CD14-positive monocyte (primary cell): ENCODE results near the gene SFRP5. TPM values are rescaled to one million over a fixed set of nuclear protein-coding genes. Genes with fewer than 3 reads are reported as not detected.

Experiments
- DNase-seq, 3 donors: peaks; one replicate each; pipeline ENCODE4 v3.0.0-alpha.2; 2011 to 2022
- H2AFZ ChIP-seq: 2 replicates; pipeline ENCODE4 v1.6.0; 2012; ENCODE audit warnings: mild to moderate bottlenecking, low read depth, low read length, inconsistent platforms; ENCODE audit not compliant: insufficient read depth, poor library complexity, severe bottlenecking
- H3K27ac ChIP-seq, 2 donors: 1 replicate in 1 of 2; 2 replicates in 1 of 2; pipeline ENCODE4 v1.5.1; 2012 to 2013; ENCODE audit warnings: low read length in 2 of 2, control low read depth in 1 of 2, inconsistent platforms in 1 of 2, low read depth in 1 of 2, mild to moderate bottlenecking in 1 of 2
- H3K27me3 ChIP-seq, 2 donors: one replicate each; pipeline versions ENCODE4 v1.6.0 to v1.6.1; 2011 to 2013; ENCODE audit warnings: low read length in 2 of 2; ENCODE audit not compliant: control insufficient read depth in 2 of 2, insufficient read depth in 2 of 2
- H3K36me3 ChIP-seq, 2 donors: replicated peaks in 1 of 2; 1 replicate in 1 of 2; 2 replicates in 1 of 2; pipeline versions ENCODE4 v1.5.1 to v1.6.1; 2012 to 2013; ENCODE audit warnings: low read length in 2 of 2, control low read depth in 1 of 2, inconsistent platforms in 1 of 2, mild to moderate bottlenecking in 1 of 2; ENCODE audit not compliant: insufficient read depth in 2 of 2, control insufficient read depth in 1 of 2
- H3K4me1 ChIP-seq, 2 donors: 1 replicate in 1 of 2; 2 replicates in 1 of 2; pipeline versions ENCODE4 v1.5.1 to v1.6.1; 2012 to 2013; ENCODE audit warnings: low read length in 2 of 2, control low read depth in 1 of 2, inconsistent platforms in 1 of 2, mild to moderate bottlenecking in 1 of 2, moderate library complexity in 1 of 2; ENCODE audit not compliant: insufficient read depth in 2 of 2, control insufficient read depth in 1 of 2
- H3K4me2 ChIP-seq: replicated peaks from 2 replicates; pipeline ENCODE3; 2012; ENCODE audit warnings: low read length, moderate library complexity, mild to moderate bottlenecking; ENCODE audit not compliant: poor library complexity, severe bottlenecking; ENCODE audit errors: extremely low read depth
- H3K4me3 ChIP-seq, 3 experiments: fragments of 200-600 bp in 1 of 3; sonication (generic) in 1 of 3; replicated peaks in 1 of 3; 1 replicate in 2 of 3; 2 replicates in 1 of 3; pipeline ENCODE4 v1.5.1; 2011 to 2013; ENCODE audit warnings: low read length in 3 of 3, mild to moderate bottlenecking in 3 of 3, control low read depth in 2 of 3, low read depth in 2 of 3, inconsistent platforms in 1 of 3, moderate library complexity in 1 of 3
- H3K79me2 ChIP-seq: 2 replicates; pipeline ENCODE4 v1.6.0; 2012; ENCODE audit warnings: mild to moderate bottlenecking, control low read depth, inconsistent platforms, low read length, moderate library complexity; ENCODE audit not compliant: insufficient read depth
- H3K9ac ChIP-seq: 2 replicates; pipeline ENCODE4 v1.6.0; 2017; ENCODE audit warnings: low read length, mild to moderate bottlenecking; ENCODE audit not compliant: insufficient read depth, poor library complexity, severe bottlenecking
- H3K9me3 ChIP-seq, 2 donors: replicated peaks in 1 of 2; 1 replicate in 1 of 2; 2 replicates in 1 of 2; pipeline versions ENCODE4 v1.5.1 to v1.6.1; 2012 to 2013; ENCODE audit warnings: low read length in 2 of 2, control low read depth in 1 of 2; ENCODE audit not compliant: control insufficient read depth in 1 of 2, insufficient read depth in 1 of 2
- H4K20me1 ChIP-seq: 2 replicates; pipeline ENCODE4 v1.6.0; 2012; ENCODE audit warnings: mild to moderate bottlenecking, low read length, control low read depth, moderate library complexity; ENCODE audit not compliant: insufficient read depth
- H3K27ac Mint-ChIP-seq, 7 donors: one replicate each; pipeline ENCODE4 v1.8.0; 2020; ENCODE audit warnings: mild to moderate bottlenecking in 7 of 7, mixed read lengths in 7 of 7, moderate library complexity in 6 of 7, inconsistent platforms in 2 of 7
- H3K27me3 Mint-ChIP-seq, 3 donors: one replicate each; pipeline ENCODE4 v1.8.0; 2021 to 2022; ENCODE audit warnings: low read depth in 3 of 3, mild to moderate bottlenecking in 3 of 3, mixed read lengths in 3 of 3, moderate library complexity in 3 of 3, inconsistent platforms in 1 of 3
- H3K36me3 Mint-ChIP-seq, 2 donors: one replicate each; pipeline ENCODE4 v1.8.0; 2020; ENCODE audit warnings: mixed read lengths in 2 of 2, inconsistent platforms in 1 of 2, mild to moderate bottlenecking in 1 of 2
- H3K4me1 Mint-ChIP-seq: one replicate; pipeline ENCODE4 v1.8.0; 2020; ENCODE audit warnings: mild to moderate bottlenecking, mixed read lengths
- H3K4me3 Mint-ChIP-seq, 2 donors: one replicate each; pipeline ENCODE4 v1.8.0; 2020; ENCODE audit warnings: mild to moderate bottlenecking in 2 of 2, mixed read lengths in 2 of 2, moderate library complexity in 1 of 2
- H3K9me3 Mint-ChIP-seq, 7 donors: one replicate each; pipeline ENCODE4 v1.8.0; 2020 to 2022; ENCODE audit warnings: mixed read lengths in 7 of 7, mild to moderate bottlenecking in 6 of 7, moderate library complexity in 6 of 7, inconsistent platforms in 2 of 7
- CTCF ChIP-seq: fragments of 200-600 bp; IDR thresholded peaks from one replicate; pipeline ENCODE4 v1.8.0; 2022; ENCODE audit warnings: antibody characterized with exemption, mild to moderate bottlenecking
- WGBS: methylation state at CpG from one replicate; pipeline ENCODE4 v1.1.5; 2013; ENCODE audit warnings: missing lambda C conversion rate; ENCODE audit not compliant: insufficient coverage; 5-methylcytosine and 5-hydroxymethylcytosine counted together
- intact Hi-C, 2 donors: fragments of 100-400 bp; cut with micrococcal nuclease; formaldehyde crosslinking; loops; one replicate each; pipeline versions ENCODE4 v1.15.0 to v1.15.1; 2023
- polyA plus RNA-seq, 3 donors: library from polyadenylated mRNA; depleted of rRNA in 1 of 3; unstranded in 2 of 3; stranded (reverse) in 1 of 3; fragments of 300-500 nt in 2 of 3; fragments of >200 nt in 1 of 3; fragmentation: Illumina TruSeq in 2 of 3; gene quantifications; 1 replicate in 2 of 3; 2 replicates in 1 of 3; pipeline ENCODE4 v1.2.3, GENCODE V29; 2012 to 2021

SFRP5 gene
- polyA plus RNA-seq, 3 donors: not detected

- H2AFZ ChIP-seq: no peak overlapping the region
- H3K27me3 ChIP-seq: no peaks in the 10 kb centered on the region
- no peaks in the 10 kb centered on the region for H3K36me3 ChIP-seq
- Mint-ChIP-seq H3K9me3 (peaks cover 0 to 5% (median 0%) of the 10 kb centered on the region in 7 donors), H3K36me3 (no peaks in the 10 kb centered on the region), H3K4me3 (no peak overlapping the region), H3K4me1 (peaks cover 16% of the 10 kb centered on the region), H3K27ac (peak overlapping the region in 1 of 7 donors; percentile 37), H3K27me3 (peaks cover 0 to 2% (median 2%) of the 10 kb centered on the region in 3 donors)
- H4K20me1 ChIP-seq: no peaks in the 10 kb centered on the region
- H3K9ac ChIP-seq: no peak overlapping the region
- 40% methylated on average over 1 of the region's 5 CpGs for WGBS
- H3K4me1 ChIP-seq: peaks cover 14 to 17% of the 10 kb centered on the region in 2 donors
- intact Hi-C loops: no loop called here
- no peak overlapping the region for H3K4me3 ChIP-seq
- H3K9me3 ChIP-seq: no peaks in the 10 kb centered on the region
- no peaks in the 10 kb centered on the region for H3K79me2 ChIP-seq
- no peak for DNase-seq
- no peak for TF ChIP-seq CTCF
- H3K4me2 ChIP-seq: no peak overlapping the region
- H3K27ac ChIP-seq: no peak overlapping the region
Measured at GRCh38 chr10:97729014-97729413, 42.8 kb downstream of the SFRP5 start.

GRCh38 chr10:97726636-97727178 lies 45.1 kb downstream of the SFRP5 start:
- Mint-ChIP-seq H3K27ac (no peak overlapping the region), H3K36me3 (peaks cover 3 to 4% of the 10 kb centered on the region in 2 donors), H3K4me3 (no peak overlapping the region), H3K27me3 (peaks cover 0 to 2% (median 0%) of the 10 kb centered on the region in 3 donors), H3K4me1 (peaks cover 16% of the 10 kb centered on the region), H3K9me3 (peaks cover 0 to 5% (median 0%) of the 10 kb centered on the region in 7 donors)
- H3K4me3 ChIP-seq: no peak overlapping the region
- intact Hi-C loops: no loop called here
- no peak overlapping the region for H2AFZ ChIP-seq
- TF ChIP-seq CTCF: no peak
- no peak overlapping the region for H3K9ac ChIP-seq
- no peak overlapping the region for H3K4me2 ChIP-seq
- no peak for DNase-seq
- peaks cover 15 to 18% of the 10 kb centered on the region in 2 donors for H3K4me1 ChIP-seq
- no peaks in the 10 kb centered on the region for H4K20me1 ChIP-seq
- no peak overlapping the region for H3K27ac ChIP-seq
- no peaks in the 10 kb centered on the region for H3K9me3 ChIP-seq
- H3K79me2 ChIP-seq: no peaks in the 10 kb centered on the region
- WGBS: 92% methylated on average over 3 of the region's 8 CpGs
- H3K36me3 ChIP-seq: no peaks in the 10 kb centered on the region
- H3K27me3 ChIP-seq: no peaks in the 10 kb centered on the region
